ENCODE data around the gene RBM15.

Gene RBM15

DNA sequence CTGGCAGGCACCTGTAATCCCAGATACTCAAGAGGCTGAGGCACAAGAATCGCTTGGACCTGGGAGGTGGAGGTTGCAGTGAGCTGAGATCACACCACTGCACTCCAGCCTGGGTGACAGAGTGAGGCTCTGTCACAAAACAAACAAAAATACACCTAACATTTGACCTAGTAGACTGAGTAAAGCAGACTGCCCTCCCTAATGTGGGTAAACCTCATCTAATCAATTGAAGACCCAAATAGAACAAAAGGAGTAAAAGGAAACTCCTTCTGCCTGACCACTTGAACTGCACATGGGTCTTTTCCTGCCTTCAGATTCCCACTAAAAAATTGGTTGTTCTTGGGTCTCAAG lies 19.0 kb upstream of the RBM15 start:
- ATAC-seq, result no peak

- no peak for ATAC-seq
Measured at GRCh38 chr1:110321045-110321444, 18.1 kb upstream of the RBM15 start.

- ATAC-seq, result no peak
Measured at GRCh38 chr1:110321846-110322245, 17.3 kb upstream of the RBM15 start.

DNA sequence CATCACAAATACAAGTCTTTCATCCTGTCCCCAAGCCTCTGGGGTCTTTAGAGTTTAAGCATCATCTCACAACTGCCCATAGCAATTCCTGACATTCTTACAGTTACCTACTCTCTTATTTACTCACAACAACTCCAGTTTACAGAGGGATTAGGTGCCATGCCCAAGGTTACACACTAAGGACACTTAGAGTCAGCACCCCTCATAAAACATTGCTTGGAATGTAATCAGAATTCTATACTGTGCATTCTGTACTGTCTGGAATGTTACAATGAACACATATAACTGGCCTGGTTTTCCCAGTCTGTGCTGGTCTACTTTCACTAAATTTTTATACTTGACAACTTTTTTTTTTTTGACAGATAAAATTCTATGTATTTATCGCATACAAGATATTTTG lies 14.5 kb upstream of the RBM15 start:
- ATAC-seq, result no peak

DNA sequence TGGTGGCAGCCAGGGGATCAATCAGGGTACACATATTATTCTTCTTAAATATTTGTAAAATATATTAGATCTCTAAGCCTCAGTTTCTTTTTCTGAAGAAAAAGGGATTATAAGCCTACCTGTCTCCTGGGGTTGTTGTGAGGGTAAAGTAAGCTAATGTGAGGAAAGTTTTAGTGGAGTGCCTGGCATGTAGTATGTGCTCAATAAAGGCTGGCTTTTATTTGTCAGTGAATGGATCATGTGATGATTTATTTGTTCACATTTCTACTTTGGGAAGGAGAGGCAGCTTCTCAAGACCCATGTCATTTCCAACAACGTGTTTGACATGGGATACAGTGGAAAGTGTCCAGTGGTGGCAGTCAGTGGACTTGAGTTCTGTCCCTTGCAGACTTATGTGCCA lies 12.4 kb upstream of the RBM15 start:
- no peak for ATAC-seq

- ATAC-seq, result no peak
Measured at GRCh38 chr1:110328274-110328673, 10.9 kb upstream of the RBM15 start.

- ATAC-seq, result no peak
Measured at GRCh38 chr1:110328700-110329099, 10.5 kb upstream of the RBM15 start.

GRCh38 chr1:110335265-110335664 lies 3.9 kb upstream of the RBM15 start:
- ATAC-seq, result no peak

- no peak for ATAC-seq
Measured at GRCh38 chr1:110336300-110337039, 2.7 kb upstream of the RBM15 start.

GRCh38 chr1:110337704-110338308 lies 1.4 kb upstream of the RBM15 start:
- no peak for ATAC-seq

GRCh38 chr1:110338309-110338885 lies 780 bp upstream of the RBM15 start:
- peak; percentile 76 to 80 for ATAC-seq

DNA sequence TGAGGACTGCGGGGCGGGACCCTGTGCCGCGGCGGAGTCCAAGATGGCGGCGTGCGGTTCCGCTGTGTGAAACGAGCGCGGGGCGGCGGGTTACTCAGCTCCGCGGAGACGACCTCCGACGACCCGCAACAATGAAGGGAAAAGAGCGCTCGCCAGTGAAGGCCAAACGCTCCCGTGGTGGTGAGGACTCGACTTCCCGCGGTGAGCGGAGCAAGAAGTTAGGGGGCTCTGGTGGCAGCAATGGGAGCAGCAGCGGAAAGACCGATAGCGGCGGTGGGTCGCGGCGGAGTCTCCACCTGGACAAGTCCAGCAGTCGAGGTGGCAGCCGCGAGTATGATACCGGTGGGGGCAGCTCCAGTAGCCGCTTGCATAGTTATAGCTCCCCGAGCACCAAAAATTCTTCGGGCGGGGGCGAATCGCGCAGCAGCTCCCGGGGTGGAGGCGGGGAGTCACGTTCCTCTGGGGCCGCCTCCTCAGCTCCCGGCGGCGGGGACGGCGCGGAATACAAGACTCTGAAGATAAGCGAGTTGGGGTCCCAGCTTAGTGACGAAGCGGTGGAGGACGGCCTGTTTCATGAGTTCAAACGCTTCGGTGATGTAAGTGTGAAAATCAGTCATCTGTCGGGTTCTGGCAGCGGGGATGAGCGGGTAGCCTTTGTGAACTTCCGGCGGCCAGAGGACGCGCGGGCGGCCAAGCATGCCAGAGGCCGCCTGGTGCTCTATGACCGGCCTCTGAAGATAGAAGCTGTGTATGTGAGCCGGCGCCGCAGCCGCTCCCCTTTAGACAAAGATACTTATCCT lies 430 bp downstream of the RBM15 start:
- ATAC-seq, result no peak

DNA sequence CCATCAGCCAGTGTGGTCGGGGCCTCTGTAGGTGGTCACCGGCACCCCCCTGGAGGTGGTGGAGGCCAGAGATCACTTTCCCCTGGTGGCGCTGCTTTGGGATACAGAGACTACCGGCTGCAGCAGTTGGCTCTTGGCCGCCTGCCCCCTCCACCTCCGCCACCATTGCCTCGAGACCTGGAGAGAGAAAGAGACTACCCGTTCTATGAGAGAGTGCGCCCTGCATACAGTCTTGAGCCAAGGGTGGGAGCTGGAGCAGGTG lies 961 bp downstream of the RBM15 start:
- no peak for ATAC-seq

DNA sequence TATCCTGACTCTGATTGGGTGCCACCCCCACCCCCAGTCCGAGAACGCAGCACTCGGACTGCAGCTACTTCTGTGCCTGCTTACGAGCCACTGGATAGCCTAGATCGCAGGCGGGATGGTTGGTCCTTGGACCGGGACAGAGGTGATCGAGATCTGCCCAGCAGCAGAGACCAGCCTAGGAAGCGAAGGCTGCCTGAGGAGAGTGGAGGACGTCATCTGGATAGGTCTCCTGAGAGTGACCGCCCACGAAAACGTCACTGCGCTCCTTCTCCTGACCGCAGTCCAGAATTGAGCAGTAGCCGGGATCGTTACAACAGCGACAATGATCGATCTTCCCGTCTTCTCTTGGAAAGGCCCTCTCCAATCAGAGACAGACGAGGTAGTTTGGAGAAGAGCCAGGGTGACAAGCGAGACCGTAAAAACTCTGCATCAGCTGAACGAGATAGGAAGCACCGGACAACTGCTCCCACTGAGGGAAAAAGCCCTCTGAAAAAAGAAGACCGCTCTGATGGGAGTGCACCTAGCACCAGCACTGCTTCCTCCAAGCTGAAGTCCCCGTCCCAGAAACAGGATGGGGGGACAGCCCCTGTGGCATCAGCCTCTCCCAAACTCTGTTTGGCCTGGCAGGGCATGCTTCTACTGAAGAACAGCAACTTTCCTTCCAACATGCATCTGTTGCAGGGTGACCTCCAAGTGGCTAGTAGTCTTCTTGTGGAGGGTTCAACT lies 2.1 kb downstream of the RBM15 start:
- no peak for ATAC-seq

DNA sequence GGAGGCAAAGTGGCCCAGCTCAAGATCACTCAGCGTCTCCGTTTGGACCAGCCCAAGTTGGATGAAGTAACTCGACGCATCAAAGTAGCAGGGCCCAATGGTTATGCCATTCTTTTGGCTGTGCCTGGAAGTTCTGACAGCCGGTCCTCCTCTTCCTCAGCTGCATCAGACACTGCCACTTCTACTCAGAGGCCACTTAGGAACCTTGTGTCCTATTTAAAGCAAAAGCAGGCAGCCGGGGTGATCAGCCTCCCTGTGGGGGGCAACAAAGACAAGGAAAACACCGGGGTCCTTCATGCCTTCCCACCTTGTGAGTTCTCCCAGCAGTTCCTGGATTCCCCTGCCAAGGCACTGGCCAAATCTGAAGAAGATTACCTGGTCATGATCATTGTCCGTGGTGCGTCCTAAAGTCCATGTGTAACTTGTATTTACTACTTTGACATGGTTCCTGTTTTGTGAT lies 2.7 kb downstream of the RBM15 start:
- ATAC-seq, result no peak

GRCh38 chr1:110343249-110343648 lies 4.1 kb downstream of the RBM15 start:
- no peak for ATAC-seq

- no peak for ATAC-seq
Measured at GRCh38 chr1:110344152-110344551, 5.0 kb downstream of the RBM15 start.

- ATAC-seq, result no peak
Measured at GRCh38 chr1:110345480-110345879, 6.3 kb downstream of the RBM15 start.

DNA sequence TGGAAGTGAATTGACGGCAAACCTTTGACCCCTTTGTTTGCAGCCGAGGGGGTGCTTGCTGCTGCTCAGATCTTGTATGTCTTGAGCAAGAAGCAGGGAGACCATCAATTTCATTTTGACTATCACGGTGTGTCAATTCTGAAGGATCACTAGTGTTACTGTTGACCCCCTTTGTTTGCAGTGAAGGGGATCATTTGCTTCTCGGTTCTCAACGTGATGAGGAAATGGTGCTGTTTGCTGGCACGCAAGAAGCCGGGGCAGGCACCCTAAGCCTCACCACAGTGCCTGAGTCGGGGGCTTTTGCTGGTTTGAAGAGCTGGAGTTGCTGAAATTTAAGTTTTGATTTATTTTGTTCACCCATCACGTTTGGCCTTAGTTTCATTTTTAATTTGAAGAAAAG lies 7.5 kb downstream of the RBM15 start:
- no peak for ATAC-seq

GRCh38 chr1:110347182-110347893 lies 8.2 kb downstream of the RBM15 start:
- no peak for ATAC-seq

- ATAC-seq, result no peak
Measured at GRCh38 chr1:110348050-110348449, 8.9 kb downstream of the RBM15 start.

GRCh38 chr1:110348771-110349170 lies 9.6 kb downstream of the RBM15 start:
- ATAC-seq, result no peak
